Tibial nerve (tissue), 4 donors: ENCODE data around the gene CCNL1.

Experiments
- EP300 ChIP-seq, 2 donors: sonication (generic); formaldehyde crosslinking; IDR thresholded peaks; one replicate each; pipeline ENCODE4 v1.6.1; 2017; ENCODE audit warnings: antibody characterized with exemption in 2 of 2, mild to moderate bottlenecking in 1 of 2
- TF ChIP-seq, protein P1 (sequence below), 5 experiments: fragments of 200-600 bp in 3 of 5; fragments of 450-650 bp in 2 of 5; sonication (generic) in 3 of 5; IDR thresholded peaks; one replicate each; pipeline ENCODE4 v1.5.1; 2016 to 2019; ENCODE audit warnings: antibody characterized with exemption in 5 of 5, mild to moderate bottlenecking in 3 of 5, moderate library complexity in 2 of 5

DNA sequence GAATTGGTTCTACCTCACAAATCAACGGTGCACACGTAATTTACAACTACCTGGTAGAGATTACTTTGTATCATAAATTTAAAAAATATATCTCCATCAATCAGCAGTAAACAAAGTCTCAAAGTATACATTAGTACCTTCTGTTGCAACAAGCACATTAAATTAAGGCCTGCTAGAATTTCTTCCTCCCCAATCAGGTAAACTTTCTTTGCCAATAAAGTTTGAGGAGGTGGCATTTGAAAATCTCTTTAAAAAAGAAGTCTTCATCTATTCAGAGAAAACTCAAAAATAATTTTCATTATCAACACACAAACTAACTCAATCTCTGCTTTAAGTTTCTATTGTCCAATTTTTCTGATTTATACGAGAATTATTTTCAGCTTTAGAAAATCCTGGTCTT is 4.4 kb downstream of the CCNL1 start:
- TF ChIP-seq, protein P1, sequence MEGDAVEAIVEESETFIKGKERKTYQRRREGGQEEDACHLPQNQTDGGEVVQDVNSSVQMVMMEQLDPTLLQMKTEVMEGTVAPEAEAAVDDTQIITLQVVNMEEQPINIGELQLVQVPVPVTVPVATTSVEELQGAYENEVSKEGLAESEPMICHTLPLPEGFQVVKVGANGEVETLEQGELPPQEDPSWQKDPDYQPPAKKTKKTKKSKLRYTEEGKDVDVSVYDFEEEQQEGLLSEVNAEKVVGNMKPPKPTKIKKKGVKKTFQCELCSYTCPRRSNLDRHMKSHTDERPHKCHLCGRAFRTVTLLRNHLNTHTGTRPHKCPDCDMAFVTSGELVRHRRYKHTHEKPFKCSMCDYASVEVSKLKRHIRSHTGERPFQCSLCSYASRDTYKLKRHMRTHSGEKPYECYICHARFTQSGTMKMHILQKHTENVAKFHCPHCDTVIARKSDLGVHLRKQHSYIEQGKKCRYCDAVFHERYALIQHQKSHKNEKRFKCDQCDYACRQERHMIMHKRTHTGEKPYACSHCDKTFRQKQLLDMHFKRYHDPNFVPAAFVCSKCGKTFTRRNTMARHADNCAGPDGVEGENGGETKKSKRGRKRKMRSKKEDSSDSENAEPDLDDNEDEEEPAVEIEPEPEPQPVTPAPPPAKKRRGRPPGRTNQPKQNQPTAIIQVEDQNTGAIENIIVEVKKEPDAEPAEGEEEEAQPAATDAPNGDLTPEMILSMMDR (IDR thresholded peaks at IDR 0.05): no peak
- TF ChIP-seq EP300 (IDR thresholded peaks at IDR 0.05): no peak
